Neural crest cell (in vitro differentiated cells): ENCODE measurements around the gene TDRD10. TPM values are rescaled to one million over a fixed set of nuclear protein-coding genes. Genes with fewer than 3 reads are reported as not detected.

Experiments
- DNase-seq: peaks from one replicate; pipeline ENCODE4 v3.0.0; 2021; ENCODE audit warnings: low read depth, mixed read lengths, low spot score
- H3K27ac Mint-ChIP-seq: one replicate; pipeline ENCODE4 v1.8.0; 2021; ENCODE audit warnings: mild to moderate bottlenecking, mixed read lengths; ENCODE audit not compliant: unreplicated experiment
- H3K27me3 Mint-ChIP-seq: 2 replicates; pipeline ENCODE4 v1.8.0; 2021; ENCODE audit warnings: low read depth, mild to moderate bottlenecking, mixed read lengths
- H3K36me3 Mint-ChIP-seq: 2 replicates; pipeline ENCODE4 v1.8.0; 2021; ENCODE audit warnings: low read depth, mild to moderate bottlenecking, mixed read lengths
- H3K4me1 Mint-ChIP-seq: 2 replicates; pipeline ENCODE4 v1.8.0; 2021; ENCODE audit warnings: mixed read lengths
- H3K4me3 Mint-ChIP-seq: one replicate; pipeline ENCODE4 v1.8.0; 2021; ENCODE audit warnings: mild to moderate bottlenecking, mixed read lengths
- H3K9me3 Mint-ChIP-seq: 2 replicates; pipeline ENCODE4 v1.8.0; 2021; ENCODE audit warnings: mixed read lengths
- CTCF ChIP-seq: fragments of 200-600 bp; sonication (generic); conservative IDR thresholded peaks from 2 replicates; pipeline ENCODE4 v1.5.0; 2021; ENCODE audit warnings: antibody characterized with exemption, mild to moderate bottlenecking
- total RNA-seq: library from RNA; stranded (reverse); gene quantifications from 2 replicates; pipeline ENCODE4 v1.2.1, GENCODE V29; 2021

Gene TDRD10
- total RNA-seq, 1 donor from 2014 or later, result not detected

- no peak for TF ChIP-seq CTCF
- DNase-seq, result no peak
- Mint-ChIP-seq H3K27me3 (no peaks in the 10 kb centered on the region), H3K27ac (no peak overlapping the region), H3K9me3 (no peaks in the 10 kb centered on the region), H3K36me3 (peaks cover 7% of the 10 kb centered on the region), H3K4me3 (peak overlapping the region; percentile 47), H3K4me1 (peaks cover 14% of the 10 kb centered on the region)
These were observed 77.4 kb downstream of the TDRD10 start for GRCh38 chr1:154579374-154579773.

DNA sequence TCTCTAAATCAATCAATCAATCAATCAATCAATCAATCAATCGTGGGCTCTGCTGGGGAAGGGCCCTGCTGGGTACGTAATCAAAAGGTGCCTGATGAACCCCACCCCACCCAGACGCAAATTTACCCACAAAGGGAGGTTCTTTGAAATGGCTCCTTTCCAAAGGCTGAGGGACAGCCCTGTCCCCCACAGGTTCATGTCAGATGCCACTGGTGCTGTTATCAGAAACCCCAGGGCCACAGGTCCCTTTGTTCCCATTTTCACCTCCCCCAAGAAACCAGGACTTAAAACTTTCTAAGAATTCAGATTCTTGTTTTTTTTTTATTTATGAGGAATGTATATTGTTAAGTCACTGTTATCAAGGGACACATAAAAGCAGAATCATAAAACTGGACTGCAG is 79.7 kb downstream of the TDRD10 start:
- Mint-ChIP-seq H3K4me1 (peaks cover 5% of the 10 kb centered on the region), H3K9me3 (no peaks in the 10 kb centered on the region), H3K4me3 (no peak overlapping the region), H3K36me3 (peaks cover 15% of the 10 kb centered on the region), H3K27ac (no peak overlapping the region), H3K27me3 (no peaks in the 10 kb centered on the region)
- DNase-seq, result no peak
- no peak for TF ChIP-seq CTCF

GRCh38 chr1:154582885-154583284 is 80.9 kb downstream of the TDRD10 start:
- no peak overlapping the region for H3K4me3 Mint-ChIP-seq
- no peak for DNase-seq
- H3K9me3 Mint-ChIP-seq, result no peaks in the 10 kb centered on the region

DNA sequence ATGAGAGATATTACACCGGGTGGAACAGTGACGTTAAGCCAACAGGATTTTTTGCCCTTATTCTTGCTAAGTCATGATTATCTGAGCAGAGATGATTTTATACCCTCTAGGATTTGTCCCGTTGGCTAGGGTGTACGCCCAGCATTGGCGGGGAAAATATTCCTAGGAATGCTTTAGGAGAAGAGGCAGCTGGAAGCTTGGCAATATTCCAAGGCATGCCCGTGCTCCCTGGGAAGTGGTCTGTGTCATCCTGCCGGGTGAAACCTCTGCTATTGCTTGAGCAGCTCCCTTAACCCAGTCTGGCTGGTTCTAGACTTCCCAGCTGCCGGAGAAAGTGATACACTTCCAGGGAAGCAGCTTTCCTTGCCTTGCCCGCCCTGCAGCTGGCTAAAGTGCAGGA is 81.8 kb downstream of the TDRD10 start:
- Mint-ChIP-seq H3K27me3 (no peaks in the 10 kb centered on the region), H3K9me3 (no peaks in the 10 kb centered on the region), H3K36me3 (peaks cover 22% of the 10 kb centered on the region), H3K27ac (no peak overlapping the region), H3K4me3 (no peak overlapping the region), H3K4me1 (peaks cover 5% of the 10 kb centered on the region)
- TF ChIP-seq CTCF, result no peak
- DNase-seq, result no peak

More at GRCh38 chr1:154582885-154583284, 80.9 kb downstream of the TDRD10 start:
- TF ChIP-seq CTCF, result no peak
- H3K4me1 Mint-ChIP-seq, result peaks cover 5% of the 10 kb centered on the region
- no peak overlapping the region for H3K27ac Mint-ChIP-seq
- no peaks in the 10 kb centered on the region for H3K27me3 Mint-ChIP-seq
- peaks cover 18% of the 10 kb centered on the region for H3K36me3 Mint-ChIP-seq

DNA sequence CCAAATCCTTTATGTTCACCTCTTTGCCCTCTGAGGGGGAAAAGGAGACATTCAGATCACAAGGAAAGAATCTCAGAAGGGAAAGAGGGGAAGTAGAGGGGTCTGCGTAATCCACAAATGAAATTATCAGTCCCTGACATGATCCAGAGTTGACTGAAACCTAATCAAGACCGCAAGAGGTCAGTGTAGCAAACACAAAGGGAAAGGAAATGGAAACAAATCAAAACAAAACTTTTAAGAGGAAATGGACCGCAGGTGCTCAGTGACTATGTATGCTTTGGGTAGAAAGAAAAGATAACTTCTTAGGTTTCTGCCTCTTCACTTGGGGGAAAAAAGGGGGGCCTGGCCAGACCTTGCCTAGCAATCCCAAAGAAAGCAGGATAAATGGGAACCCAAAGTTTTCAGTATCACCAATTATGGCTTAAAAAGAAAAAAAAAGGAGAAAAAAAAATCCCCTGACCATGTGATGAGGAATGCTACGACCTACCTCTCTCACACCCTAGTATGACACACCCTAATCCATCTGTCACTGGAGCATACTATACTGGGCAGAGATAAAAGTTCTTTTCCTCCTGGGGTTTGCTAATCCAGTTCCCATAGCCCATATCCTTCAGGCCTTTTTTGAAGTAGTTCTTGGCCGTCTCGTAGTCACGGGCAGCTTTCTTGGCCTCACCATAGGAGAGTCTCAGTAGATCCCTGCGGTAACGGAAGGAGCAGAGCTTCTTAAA is 82.4 kb downstream of the TDRD10 start:
- Mint-ChIP-seq H3K27me3 (no peaks in the 10 kb centered on the region), H3K4me3 (no peak overlapping the region), H3K27ac (no peak overlapping the region), H3K36me3 (peaks cover 19% of the 10 kb centered on the region), H3K4me1 (peaks cover 5% of the 10 kb centered on the region), H3K9me3 (no peaks in the 10 kb centered on the region)
- DNase-seq, result no peak
- TF ChIP-seq CTCF, result no peak
